Activated naive CD4-positive, alpha-beta T cell treated with anti-CD3 and anti-CD28 coated beads, Interleukin-2, amount 50 U/mL, for 16 hours (primary cell): Measurements from ENCODE around the gene MMUT.
"Not testable (repeated sequence)": the region's sequence is repeated elsewhere in the genome, so short reads cannot be mapped to it uniquely, and the experiment has no call there.

Experiments used
- DNase-seq: peaks from one replicate; pipeline ENCODE4 v3.0.0-alpha.2; 2020

The MMUT gene

GRCh38 chr6:49415358-49415757 lies 47.7 kb downstream of the MMUT start:
- DNase-seq: no peak

- no peak for DNase-seq
Observed at GRCh38 chr6:49410564-49410963, 52.5 kb downstream of the MMUT start.

DNA sequence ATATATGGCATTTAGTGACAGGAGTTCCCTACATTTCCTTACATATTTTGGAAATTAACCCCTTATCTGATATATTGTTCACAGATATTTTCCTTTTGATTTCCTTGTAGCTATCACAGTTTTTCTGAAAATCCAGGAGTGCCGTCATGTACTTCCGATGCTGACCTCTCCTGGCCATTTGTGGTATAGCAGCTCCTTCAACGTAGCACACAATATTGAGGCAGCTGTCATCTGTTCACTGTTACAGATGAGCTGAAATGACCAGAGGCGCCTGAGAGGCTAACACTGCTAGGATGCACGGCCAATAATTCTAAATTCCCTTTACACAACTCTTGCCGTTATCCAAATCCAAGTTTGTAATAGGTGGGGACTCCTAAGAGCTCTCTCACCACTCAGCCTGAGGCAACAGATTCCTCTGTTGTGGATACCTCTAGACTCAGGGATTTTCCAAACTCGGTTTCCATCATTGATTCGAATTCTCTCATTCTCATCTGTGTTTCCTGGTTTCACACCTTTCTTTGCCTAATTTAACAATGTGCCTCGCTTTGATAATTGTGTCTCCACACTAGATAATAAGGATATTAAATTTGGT lies 53.0 kb downstream of the MMUT start:
- DNase-seq: peak; percentile 51

- DNase-seq: no peak
Observed at GRCh38 chr6:49406250-49406970, 56.6 kb downstream of the MMUT start.

GRCh38 chr6:49401063-49401462 lies 62.0 kb downstream of the MMUT start:
- DNase-seq: no peak

- not testable (repeated sequence) for DNase-seq
Observed at GRCh38 chr6:49386667-49387508, 76.2 kb downstream of the MMUT start.

DNA sequence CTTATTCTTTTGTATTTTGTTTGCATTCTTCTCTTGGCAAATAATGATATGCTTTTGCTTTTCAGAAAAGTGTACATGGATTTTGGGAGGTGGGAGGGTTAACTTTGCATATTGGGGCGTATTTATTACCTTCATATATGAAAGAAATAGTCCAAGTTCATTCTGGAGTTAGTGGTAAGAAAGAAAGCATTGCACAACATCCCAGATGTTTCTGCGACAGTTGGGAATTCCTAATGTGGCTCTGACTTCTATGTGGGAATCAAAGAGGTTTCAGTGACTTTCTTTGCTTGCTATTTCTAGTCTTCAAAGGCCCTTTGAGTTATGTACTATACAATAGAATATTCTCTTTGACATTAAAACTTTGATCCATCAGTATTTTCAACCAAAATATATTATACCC lies 78.1 kb downstream of the MMUT start:
- DNase-seq: no peak
